Gastrocnemius medialis (tissue), 4 donors: ENCODE measurements around the gene DBN1.

ENCODE experiments used
- POLR2A ChIP-seq, 2 donors: fragments of 450-650 bp; IDR thresholded peaks; one replicate each; pipeline ENCODE4 v1.6.1; 2017; ENCODE audit warnings: antibody characterized with exemption in 2 of 2, mild to moderate bottlenecking in 2 of 2, moderate library complexity in 2 of 2
- TF ChIP-seq, protein P1 (sequence below), 5 experiments: fragments of 450-650 bp in 3 of 5; fragments of 200-600 bp in 2 of 5; sonication (generic) in 2 of 5; IDR thresholded peaks in 4 of 5; conservative IDR thresholded peaks in 1 of 5; 1 replicate in 4 of 5; 2 replicates in 1 of 5; pipeline ENCODE4 v1.5.1; 2016 to 2019; ENCODE audit warnings: antibody characterized with exemption in 5 of 5, mild to moderate bottlenecking in 3 of 5, moderate library complexity in 3 of 5

DNA sequence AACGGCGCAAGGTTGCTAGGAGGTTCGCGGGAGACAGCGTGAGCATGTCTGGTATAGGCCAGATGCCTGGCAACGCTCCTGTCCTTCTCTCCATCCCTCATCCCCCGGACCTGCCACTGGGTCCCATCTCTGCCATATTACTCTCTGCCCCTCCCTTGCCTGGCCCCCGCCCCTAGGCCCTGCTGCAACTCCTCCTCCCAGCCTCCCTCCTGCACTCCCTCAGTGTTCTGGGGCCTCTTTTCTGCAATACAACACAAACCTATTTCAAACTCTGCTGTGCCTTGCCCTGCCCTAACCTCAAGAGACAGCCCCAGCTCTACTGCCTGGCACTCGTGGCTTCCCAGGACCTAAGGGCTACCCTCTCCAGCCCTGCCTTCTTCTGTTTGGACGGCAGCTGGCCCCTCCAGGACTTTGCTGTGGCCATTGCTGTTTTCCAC, 8.9 kb upstream of the DBN1 start:
- no peak for TF ChIP-seq POLR2A (IDR thresholded peaks at IDR 0.05)
- TF ChIP-seq, protein P1, sequence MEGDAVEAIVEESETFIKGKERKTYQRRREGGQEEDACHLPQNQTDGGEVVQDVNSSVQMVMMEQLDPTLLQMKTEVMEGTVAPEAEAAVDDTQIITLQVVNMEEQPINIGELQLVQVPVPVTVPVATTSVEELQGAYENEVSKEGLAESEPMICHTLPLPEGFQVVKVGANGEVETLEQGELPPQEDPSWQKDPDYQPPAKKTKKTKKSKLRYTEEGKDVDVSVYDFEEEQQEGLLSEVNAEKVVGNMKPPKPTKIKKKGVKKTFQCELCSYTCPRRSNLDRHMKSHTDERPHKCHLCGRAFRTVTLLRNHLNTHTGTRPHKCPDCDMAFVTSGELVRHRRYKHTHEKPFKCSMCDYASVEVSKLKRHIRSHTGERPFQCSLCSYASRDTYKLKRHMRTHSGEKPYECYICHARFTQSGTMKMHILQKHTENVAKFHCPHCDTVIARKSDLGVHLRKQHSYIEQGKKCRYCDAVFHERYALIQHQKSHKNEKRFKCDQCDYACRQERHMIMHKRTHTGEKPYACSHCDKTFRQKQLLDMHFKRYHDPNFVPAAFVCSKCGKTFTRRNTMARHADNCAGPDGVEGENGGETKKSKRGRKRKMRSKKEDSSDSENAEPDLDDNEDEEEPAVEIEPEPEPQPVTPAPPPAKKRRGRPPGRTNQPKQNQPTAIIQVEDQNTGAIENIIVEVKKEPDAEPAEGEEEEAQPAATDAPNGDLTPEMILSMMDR (IDR thresholded peaks at IDR 0.05 in 4 of 5, conservative IDR thresholded peaks at IDR 0.05 in 1 of 5) = no peak
